Measurements from ENCODE around the gene WNT3.

DNA sequence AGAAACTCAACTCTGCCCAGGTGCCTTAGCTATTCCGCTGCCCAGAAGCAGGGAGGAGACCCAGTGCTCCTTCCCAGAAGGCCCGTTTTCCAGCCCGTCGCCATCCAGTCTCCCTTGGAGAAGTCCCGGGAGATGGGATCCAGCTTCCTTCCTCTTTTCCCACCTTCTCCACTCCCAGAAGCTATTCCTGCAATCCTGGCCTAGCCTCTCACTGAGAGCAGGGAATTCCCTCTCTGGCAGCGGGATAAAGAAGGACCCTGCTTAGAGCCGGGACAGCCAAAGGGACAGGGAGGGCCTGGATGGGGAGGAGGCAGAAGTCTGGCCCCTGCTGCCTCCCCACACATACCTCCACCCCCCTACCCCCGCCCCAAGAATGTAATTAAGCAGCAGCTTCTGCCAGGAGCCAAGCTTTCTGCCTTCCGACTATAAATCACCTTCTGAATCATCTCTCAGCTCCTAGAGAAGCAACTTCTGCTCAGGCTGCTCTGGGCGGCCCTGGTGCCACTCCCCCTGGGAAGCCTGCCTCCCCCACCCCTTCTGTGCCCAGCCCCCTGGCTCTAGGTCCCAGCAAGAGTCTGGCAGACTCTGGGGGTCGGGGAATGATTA lies 6.4 kb downstream of the WNT3 start:
- TF ChIP-seq, protein P1, sequence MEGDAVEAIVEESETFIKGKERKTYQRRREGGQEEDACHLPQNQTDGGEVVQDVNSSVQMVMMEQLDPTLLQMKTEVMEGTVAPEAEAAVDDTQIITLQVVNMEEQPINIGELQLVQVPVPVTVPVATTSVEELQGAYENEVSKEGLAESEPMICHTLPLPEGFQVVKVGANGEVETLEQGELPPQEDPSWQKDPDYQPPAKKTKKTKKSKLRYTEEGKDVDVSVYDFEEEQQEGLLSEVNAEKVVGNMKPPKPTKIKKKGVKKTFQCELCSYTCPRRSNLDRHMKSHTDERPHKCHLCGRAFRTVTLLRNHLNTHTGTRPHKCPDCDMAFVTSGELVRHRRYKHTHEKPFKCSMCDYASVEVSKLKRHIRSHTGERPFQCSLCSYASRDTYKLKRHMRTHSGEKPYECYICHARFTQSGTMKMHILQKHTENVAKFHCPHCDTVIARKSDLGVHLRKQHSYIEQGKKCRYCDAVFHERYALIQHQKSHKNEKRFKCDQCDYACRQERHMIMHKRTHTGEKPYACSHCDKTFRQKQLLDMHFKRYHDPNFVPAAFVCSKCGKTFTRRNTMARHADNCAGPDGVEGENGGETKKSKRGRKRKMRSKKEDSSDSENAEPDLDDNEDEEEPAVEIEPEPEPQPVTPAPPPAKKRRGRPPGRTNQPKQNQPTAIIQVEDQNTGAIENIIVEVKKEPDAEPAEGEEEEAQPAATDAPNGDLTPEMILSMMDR (IDR thresholded peaks at IDR 0.05; ENCODE audit: poor library complexity) = no peak
- TF ChIP-seq EZH2phosphoT487 (IDR thresholded peaks at IDR 0.05; ENCODE audit: low read depth, severe bottlenecking, unreplicated experiment) (no peak), EZH2 (IDR thresholded peaks at IDR 0.05; ENCODE audit: borderline replicate concordance) (no peak)

Measured in hepatocyte (in vitro differentiated cells).